T-helper 2 cell treated with Interferon-gamma antibody and Interleukin-4, amounts not matched to agents 5 μg/mL and 100 μg/mL, for 36 hours (primary cell): ENCODE results near the gene TCF7L1.

ENCODE experiments used
- DNase-seq: peaks from one replicate; pipeline ENCODE4 v3.0.0; 2021; ENCODE audit warnings: low spot score
- H3K27ac Mint-ChIP-seq: one replicate; pipeline ENCODE4 v1.8.0; 2021; ENCODE audit warnings: mild to moderate bottlenecking, mixed read lengths
- H3K27me3 Mint-ChIP-seq: one replicate; pipeline ENCODE4 v1.8.0; 2021; ENCODE audit warnings: low read depth, mixed read lengths
- H3K36me3 Mint-ChIP-seq: one replicate; pipeline ENCODE4 v1.8.0; 2021; ENCODE audit warnings: low read depth, mixed read lengths
- H3K4me1 Mint-ChIP-seq: one replicate; pipeline ENCODE4 v1.8.0; 2021; ENCODE audit warnings: low read depth, mixed read lengths
- H3K4me3 Mint-ChIP-seq: one replicate; pipeline ENCODE4 v1.8.0; 2022; ENCODE audit warnings: mild to moderate bottlenecking, moderate library complexity, mixed read lengths
- H3K9me3 Mint-ChIP-seq: one replicate; pipeline ENCODE4 v1.8.0; 2021; ENCODE audit warnings: mixed read lengths

Gene TCF7L1

DNA sequence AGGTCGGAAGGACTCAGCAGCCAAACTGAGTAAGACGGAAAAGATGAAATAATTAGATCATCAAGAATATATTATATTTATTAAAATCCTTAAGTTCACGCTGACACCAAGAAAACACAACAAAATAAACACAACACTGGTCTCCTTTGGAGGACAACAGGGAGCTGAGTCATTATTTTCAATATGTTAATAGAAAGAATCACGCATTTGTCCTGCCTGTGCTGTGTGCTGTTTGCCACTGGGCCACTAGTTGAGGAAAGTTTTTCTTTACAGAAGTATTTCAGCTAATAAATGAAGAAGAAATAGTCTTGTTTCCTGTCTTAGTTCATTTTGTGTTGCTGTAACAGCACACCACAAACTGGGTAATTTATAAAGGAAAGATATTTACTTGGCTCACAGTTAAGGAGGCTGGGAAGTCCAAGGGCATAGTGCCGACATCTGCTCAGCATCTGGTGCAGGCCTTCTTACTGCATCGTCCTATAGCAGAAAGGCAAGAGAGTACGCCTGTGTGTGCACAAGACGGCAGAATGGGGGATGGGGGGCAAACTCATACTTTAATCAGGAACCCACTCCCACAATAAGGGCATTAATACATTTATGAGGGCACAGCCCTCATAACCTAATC is 88.0 kb downstream of the TCF7L1 start:
- Mint-ChIP-seq H3K4me3 (no peak overlapping the region), H3K36me3 (no peaks in the 10 kb centered on the region), H3K27me3 (peaks cover 12% of the 10 kb centered on the region), H3K27ac (no peak overlapping the region), H3K4me1 (no peaks in the 10 kb centered on the region), H3K9me3 (no peaks in the 10 kb centered on the region)
- no peak for DNase-seq

- Mint-ChIP-seq H3K36me3 (no peaks in the 10 kb centered on the region), H3K4me3 (no peak overlapping the region), H3K9me3 (no peaks in the 10 kb centered on the region), H3K27me3 (peaks cover 20% of the 10 kb centered on the region), H3K27ac (no peak overlapping the region), H3K4me1 (no peaks in the 10 kb centered on the region)
- no peak for DNase-seq
Observed at GRCh38 chr2:85222792-85223191, 89.6 kb downstream of the TCF7L1 start.

- H3K4me3 Mint-ChIP-seq: no peak overlapping the region
- H3K36me3 Mint-ChIP-seq: no peaks in the 10 kb centered on the region
- no peaks in the 10 kb centered on the region for H3K9me3 Mint-ChIP-seq
- H3K4me1 Mint-ChIP-seq: no peaks in the 10 kb centered on the region
- DNase-seq: no peak
- peaks cover 15% of the 10 kb centered on the region for H3K27me3 Mint-ChIP-seq
- no peak overlapping the region for H3K27ac Mint-ChIP-seq
Observed at GRCh38 chr2:85226783-85227182, 93.6 kb downstream of the TCF7L1 start.

- no peak for DNase-seq
- Mint-ChIP-seq H3K36me3 (no peaks in the 10 kb centered on the region), H3K27me3 (peaks cover 13% of the 10 kb centered on the region), H3K27ac (no peak overlapping the region), H3K4me1 (no peaks in the 10 kb centered on the region), H3K9me3 (no peaks in the 10 kb centered on the region), H3K4me3 (no peak overlapping the region)
Observed at GRCh38 chr2:85230679-85231467, 97.7 kb downstream of the TCF7L1 start.

- H3K27ac Mint-ChIP-seq: no peak overlapping the region
- no peaks in the 10 kb centered on the region for H3K4me1 Mint-ChIP-seq
- H3K27me3 Mint-ChIP-seq: peaks cover 12% of the 10 kb centered on the region
- no peaks in the 10 kb centered on the region for H3K36me3 Mint-ChIP-seq
- H3K4me3 Mint-ChIP-seq: no peak overlapping the region
- DNase-seq: no peak
- no peaks in the 10 kb centered on the region for H3K9me3 Mint-ChIP-seq
Observed at GRCh38 chr2:85231468-85231805, 98.2 kb downstream of the TCF7L1 start.

DNA sequence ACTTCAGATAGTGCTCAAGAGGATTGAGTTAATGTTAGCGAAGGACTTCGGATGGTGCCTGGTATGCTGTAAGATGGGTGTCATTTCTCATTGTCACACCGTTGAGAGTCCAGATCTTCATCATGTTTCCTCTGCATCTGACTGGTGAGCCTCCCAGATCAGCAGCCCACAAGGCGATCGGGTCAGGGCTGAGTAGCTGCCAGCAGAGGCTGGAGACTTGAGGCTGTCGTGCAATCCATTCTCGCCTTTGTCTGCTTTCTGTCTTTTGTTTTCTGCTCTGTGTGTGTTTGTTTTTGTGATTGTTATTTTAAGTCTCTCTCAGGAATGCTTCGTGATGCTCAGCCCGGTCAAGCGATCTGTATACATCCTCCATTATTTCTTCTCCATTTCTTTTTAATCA is 98.8 kb downstream of the TCF7L1 start:
- Mint-ChIP-seq H3K27ac (no peak overlapping the region), H3K4me3 (no peak overlapping the region)

DNA sequence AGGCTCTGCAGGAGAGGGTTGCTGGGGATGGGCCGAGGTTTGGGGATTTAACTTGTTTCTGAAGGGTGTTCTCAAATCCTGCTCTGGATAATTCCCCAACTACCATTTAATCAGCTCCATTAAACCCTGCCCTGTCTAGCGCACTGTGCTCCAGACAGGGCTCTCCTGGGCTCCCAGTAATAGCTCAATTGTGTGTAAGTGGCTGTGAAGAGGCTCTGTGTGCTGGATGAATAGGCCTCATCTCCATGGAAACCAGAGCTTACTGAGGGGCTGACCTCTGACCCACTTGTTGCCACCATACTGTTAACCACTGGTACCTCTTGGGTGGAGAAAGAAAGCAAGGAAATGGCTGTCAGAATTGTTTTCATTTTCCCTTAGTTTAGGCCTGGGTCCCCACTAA is 101.7 kb downstream of the TCF7L1 start:
- no peaks in the 10 kb centered on the region for H3K36me3 Mint-ChIP-seq
- H3K4me1 Mint-ChIP-seq: no peaks in the 10 kb centered on the region
- H3K4me3 Mint-ChIP-seq: no peak overlapping the region
- no peak for DNase-seq
- no peak overlapping the region for H3K27ac Mint-ChIP-seq
- no peaks in the 10 kb centered on the region for H3K9me3 Mint-ChIP-seq
- peaks cover 17% of the 10 kb centered on the region for H3K27me3 Mint-ChIP-seq

More for the DNA sequence above, 98.8 kb downstream of the TCF7L1 start:
- DNase-seq: no peak
- Mint-ChIP-seq H3K4me1 (no peaks in the 10 kb centered on the region), H3K27me3 (peaks cover 8% of the 10 kb centered on the region), H3K36me3 (no peaks in the 10 kb centered on the region), H3K9me3 (no peaks in the 10 kb centered on the region)

DNA sequence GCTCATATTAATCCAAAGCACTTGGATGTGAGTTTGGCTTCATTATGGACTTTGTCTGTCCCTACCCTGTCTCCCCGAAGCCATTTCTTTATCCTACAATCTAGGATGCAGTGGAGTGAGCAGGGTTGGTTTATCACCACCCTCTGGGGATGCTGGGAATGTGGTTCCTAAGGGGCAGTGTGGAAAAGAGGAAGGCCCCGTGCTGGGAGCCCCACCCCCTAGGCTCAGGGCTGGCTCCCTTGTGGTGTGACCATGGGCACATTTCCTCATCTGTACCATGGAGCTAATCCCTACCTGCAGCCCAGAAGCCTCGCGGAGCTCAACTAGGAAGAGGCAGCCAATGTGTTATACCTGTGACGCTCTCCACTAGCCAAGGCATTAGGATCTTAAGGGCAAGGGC is 102.1 kb downstream of the TCF7L1 start:
- DNase-seq: no peak
- no peak overlapping the region for H3K4me3 Mint-ChIP-seq
- no peaks in the 10 kb centered on the region for H3K36me3 Mint-ChIP-seq
- peaks cover 21% of the 10 kb centered on the region for H3K27me3 Mint-ChIP-seq
- H3K27ac Mint-ChIP-seq: no peak overlapping the region
- H3K9me3 Mint-ChIP-seq: no peaks in the 10 kb centered on the region
- H3K4me1 Mint-ChIP-seq: no peaks in the 10 kb centered on the region

- Mint-ChIP-seq H3K4me3 (no peak overlapping the region), H3K36me3 (no peaks in the 10 kb centered on the region), H3K4me1 (no peaks in the 10 kb centered on the region), H3K9me3 (no peaks in the 10 kb centered on the region), H3K27me3 (peaks cover 21% of the 10 kb centered on the region), H3K27ac (no peak overlapping the region)
- no peak for DNase-seq
Observed at GRCh38 chr2:85236084-85236483, 102.9 kb downstream of the TCF7L1 start.

- H3K27ac Mint-ChIP-seq: no peak overlapping the region
- no peaks in the 10 kb centered on the region for H3K36me3 Mint-ChIP-seq
- peaks cover 15% of the 10 kb centered on the region for H3K27me3 Mint-ChIP-seq
- H3K4me3 Mint-ChIP-seq: no peak overlapping the region
- H3K9me3 Mint-ChIP-seq: no peaks in the 10 kb centered on the region
- DNase-seq: no peak
- no peaks in the 10 kb centered on the region for H3K4me1 Mint-ChIP-seq
Observed at GRCh38 chr2:85237849-85238565, 104.8 kb downstream of the TCF7L1 start.

GRCh38 chr2:85238607-85239006 is 105.4 kb downstream of the TCF7L1 start:
- Mint-ChIP-seq H3K9me3 (no peaks in the 10 kb centered on the region), H3K4me1 (no peaks in the 10 kb centered on the region), H3K36me3 (no peaks in the 10 kb centered on the region), H3K27me3 (peaks cover 15% of the 10 kb centered on the region), H3K27ac (no peak overlapping the region), H3K4me3 (no peak overlapping the region)
- no peak for DNase-seq

GRCh38 chr2:85239102-85239501 is 105.9 kb downstream of the TCF7L1 start:
- H3K27ac Mint-ChIP-seq: no peak overlapping the region
- no peak for DNase-seq
- H3K4me1 Mint-ChIP-seq: no peaks in the 10 kb centered on the region
- peaks cover 15% of the 10 kb centered on the region for H3K27me3 Mint-ChIP-seq
- H3K4me3 Mint-ChIP-seq: no peak overlapping the region
- no peaks in the 10 kb centered on the region for H3K9me3 Mint-ChIP-seq
- H3K36me3 Mint-ChIP-seq: no peaks in the 10 kb centered on the region

GRCh38 chr2:85240055-85240454 is 106.9 kb downstream of the TCF7L1 start:
- no peak overlapping the region for H3K4me3 Mint-ChIP-seq
- no peaks in the 10 kb centered on the region for H3K36me3 Mint-ChIP-seq
- peaks cover 15% of the 10 kb centered on the region for H3K27me3 Mint-ChIP-seq
- H3K9me3 Mint-ChIP-seq: no peaks in the 10 kb centered on the region
- DNase-seq: no peak
- no peaks in the 10 kb centered on the region for H3K4me1 Mint-ChIP-seq
- H3K27ac Mint-ChIP-seq: no peak overlapping the region

DNA sequence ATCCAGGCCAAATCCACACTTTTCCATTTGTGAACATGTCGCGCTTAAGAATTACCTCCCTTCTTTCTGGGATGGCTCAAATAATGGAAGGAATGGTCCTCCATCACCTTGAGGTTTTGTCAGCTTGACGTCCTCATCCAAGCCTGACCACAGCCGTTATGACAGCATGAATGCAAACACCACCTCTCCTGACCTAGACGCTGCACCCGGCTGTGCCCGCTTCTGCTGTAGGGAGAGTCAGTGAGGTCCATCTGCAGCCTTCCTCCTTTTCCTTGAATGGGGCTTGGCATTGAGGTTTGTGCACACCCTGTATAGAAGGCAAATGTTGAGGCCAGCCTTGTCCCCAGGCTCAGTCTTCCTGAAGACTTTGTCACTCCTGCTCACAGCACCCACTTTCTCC is 109.1 kb downstream of the TCF7L1 start:
- Mint-ChIP-seq H3K27ac (no peak overlapping the region), H3K36me3 (no peaks in the 10 kb centered on the region), H3K9me3 (no peaks in the 10 kb centered on the region), H3K27me3 (peaks cover 14% of the 10 kb centered on the region), H3K4me1 (no peaks in the 10 kb centered on the region), H3K4me3 (no peak overlapping the region)
- no peak for DNase-seq
